Neural cell (in vitro differentiated cells): Measurements from ENCODE around the gene TRPM3.

ENCODE experiments used
- CTCF ChIP-seq: fragments of 450-650 bp; IDR thresholded peaks from 2 replicates; pipeline ENCODE4 v1.5.1; 2014; ENCODE audit warnings: antibody characterized with exemption, mild to moderate bottlenecking, moderate library complexity; ENCODE audit not compliant: poor library complexity, severe bottlenecking
- EP300 ChIP-seq: fragments of 450-650 bp; conservative IDR thresholded peaks from 2 replicates; pipeline ENCODE4 v1.6.1; 2014; ENCODE audit warnings: antibody characterized with exemption, mild to moderate bottlenecking, moderate library complexity; ENCODE audit not compliant: poor library complexity, severe bottlenecking
- EZH2 ChIP-seq: fragments of 200-600, 300-800 bp; shearing (Covaris generic), sonication (generic); IDR thresholded peaks from 2 replicates; pipeline ENCODE4 v1.6.1; 2014; ENCODE audit warnings: antibody characterized with exemption, low read length, borderline replicate concordance, mild to moderate bottlenecking; ENCODE audit not compliant: insufficient read depth, poor library complexity, severe bottlenecking
- MXI1 ChIP-seq: fragments of 450-650 bp; conservative IDR thresholded peaks from 2 replicates; pipeline ENCODE4 v1.6.1; 2014; ENCODE audit warnings: antibody characterized with exemption, mild to moderate bottlenecking; ENCODE audit not compliant: poor library complexity, severe bottlenecking
- RAD21 ChIP-seq: fragments of 450-650 bp; conservative IDR thresholded peaks from 2 replicates; pipeline ENCODE4 v1.6.1; 2014; ENCODE audit warnings: antibody characterized with exemption, mild to moderate bottlenecking, moderate library complexity
- SMC3 ChIP-seq: fragments of 450-650 bp; conservative IDR thresholded peaks from 2 replicates; pipeline ENCODE4 v1.6.1; 2014; ENCODE audit warnings: antibody characterized with exemption, mild to moderate bottlenecking, moderate library complexity; ENCODE audit not compliant: poor library complexity
- TAF1 ChIP-seq: IDR thresholded peaks from 2 replicates; pipeline ENCODE4 v1.6.1; 2012; ENCODE audit warnings: low read depth
- TF ChIP-seq, protein P1 (sequence below): IDR thresholded peaks from 2 replicates; pipeline ENCODE4 v1.6.1; 2012; ENCODE audit warnings: borderline replicate concordance

DNA sequence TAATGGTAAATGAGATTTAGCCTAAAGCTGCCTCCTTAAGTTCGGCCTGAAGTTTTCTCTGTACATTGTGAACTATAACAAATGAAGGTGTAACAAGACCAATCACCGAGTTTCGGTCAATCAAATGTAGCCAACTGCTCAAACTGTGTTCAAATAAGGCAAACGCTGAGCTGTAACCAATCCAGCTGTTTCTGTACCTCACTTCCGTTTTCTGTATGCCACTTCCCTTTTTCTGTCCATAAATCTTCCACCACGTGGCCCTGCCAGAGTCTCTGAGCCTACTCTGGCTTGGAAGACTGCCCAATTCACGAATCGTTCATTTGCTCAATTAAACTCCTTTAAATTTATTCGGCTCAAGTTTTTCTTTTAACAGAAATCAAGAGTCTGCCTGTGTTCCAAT, 513.5 kb downstream of the TRPM3 start:
- TF ChIP-seq RAD21 (no peak), CTCF (no peak), EZH2 (no peak), MXI1 (no peak), TAF1 (no peak), SMC3 (no peak), EP300 (no peak)
- TF ChIP-seq, protein P1, sequence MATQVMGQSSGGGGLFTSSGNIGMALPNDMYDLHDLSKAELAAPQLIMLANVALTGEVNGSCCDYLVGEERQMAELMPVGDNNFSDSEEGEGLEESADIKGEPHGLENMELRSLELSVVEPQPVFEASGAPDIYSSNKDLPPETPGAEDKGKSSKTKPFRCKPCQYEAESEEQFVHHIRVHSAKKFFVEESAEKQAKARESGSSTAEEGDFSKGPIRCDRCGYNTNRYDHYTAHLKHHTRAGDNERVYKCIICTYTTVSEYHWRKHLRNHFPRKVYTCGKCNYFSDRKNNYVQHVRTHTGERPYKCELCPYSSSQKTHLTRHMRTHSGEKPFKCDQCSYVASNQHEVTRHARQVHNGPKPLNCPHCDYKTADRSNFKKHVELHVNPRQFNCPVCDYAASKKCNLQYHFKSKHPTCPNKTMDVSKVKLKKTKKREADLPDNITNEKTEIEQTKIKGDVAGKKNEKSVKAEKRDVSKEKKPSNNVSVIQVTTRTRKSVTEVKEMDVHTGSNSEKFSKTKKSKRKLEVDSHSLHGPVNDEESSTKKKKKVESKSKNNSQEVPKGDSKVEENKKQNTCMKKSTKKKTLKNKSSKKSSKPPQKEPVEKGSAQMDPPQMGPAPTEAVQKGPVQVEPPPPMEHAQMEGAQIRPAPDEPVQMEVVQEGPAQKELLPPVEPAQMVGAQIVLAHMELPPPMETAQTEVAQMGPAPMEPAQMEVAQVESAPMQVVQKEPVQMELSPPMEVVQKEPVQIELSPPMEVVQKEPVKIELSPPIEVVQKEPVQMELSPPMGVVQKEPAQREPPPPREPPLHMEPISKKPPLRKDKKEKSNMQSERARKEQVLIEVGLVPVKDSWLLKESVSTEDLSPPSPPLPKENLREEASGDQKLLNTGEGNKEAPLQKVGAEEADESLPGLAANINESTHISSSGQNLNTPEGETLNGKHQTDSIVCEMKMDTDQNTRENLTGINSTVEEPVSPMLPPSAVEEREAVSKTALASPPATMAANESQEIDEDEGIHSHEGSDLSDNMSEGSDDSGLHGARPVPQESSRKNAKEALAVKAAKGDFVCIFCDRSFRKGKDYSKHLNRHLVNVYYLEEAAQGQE: no peak
